HT-29 (cell line): ENCODE measurements around the gene SIRT5. TPM values are rescaled to one million over a fixed set of nuclear protein-coding genes. Genes with fewer than 3 reads are reported as not detected.
A peak's percentile ranks its signal among the peaks of the same experiment; 100 is the strongest.

ENCODE experiments used
- DNase-seq: peaks from one replicate; pipeline ENCODE4 v3.0.0-alpha.2; 2015; ENCODE audit warnings: low spot score
- total RNA-seq: library from RNA; depleted of rRNA; stranded (reverse); fragments of >200 nt; shearing (Covaris generic); gene quantifications from 2 replicates; pipeline ENCODE4 v1.2.3, GENCODE V29; 2014

Gene SIRT5
- total RNA-seq, 1 experiment from 2014 or later = 8.3 TPM

DNA sequence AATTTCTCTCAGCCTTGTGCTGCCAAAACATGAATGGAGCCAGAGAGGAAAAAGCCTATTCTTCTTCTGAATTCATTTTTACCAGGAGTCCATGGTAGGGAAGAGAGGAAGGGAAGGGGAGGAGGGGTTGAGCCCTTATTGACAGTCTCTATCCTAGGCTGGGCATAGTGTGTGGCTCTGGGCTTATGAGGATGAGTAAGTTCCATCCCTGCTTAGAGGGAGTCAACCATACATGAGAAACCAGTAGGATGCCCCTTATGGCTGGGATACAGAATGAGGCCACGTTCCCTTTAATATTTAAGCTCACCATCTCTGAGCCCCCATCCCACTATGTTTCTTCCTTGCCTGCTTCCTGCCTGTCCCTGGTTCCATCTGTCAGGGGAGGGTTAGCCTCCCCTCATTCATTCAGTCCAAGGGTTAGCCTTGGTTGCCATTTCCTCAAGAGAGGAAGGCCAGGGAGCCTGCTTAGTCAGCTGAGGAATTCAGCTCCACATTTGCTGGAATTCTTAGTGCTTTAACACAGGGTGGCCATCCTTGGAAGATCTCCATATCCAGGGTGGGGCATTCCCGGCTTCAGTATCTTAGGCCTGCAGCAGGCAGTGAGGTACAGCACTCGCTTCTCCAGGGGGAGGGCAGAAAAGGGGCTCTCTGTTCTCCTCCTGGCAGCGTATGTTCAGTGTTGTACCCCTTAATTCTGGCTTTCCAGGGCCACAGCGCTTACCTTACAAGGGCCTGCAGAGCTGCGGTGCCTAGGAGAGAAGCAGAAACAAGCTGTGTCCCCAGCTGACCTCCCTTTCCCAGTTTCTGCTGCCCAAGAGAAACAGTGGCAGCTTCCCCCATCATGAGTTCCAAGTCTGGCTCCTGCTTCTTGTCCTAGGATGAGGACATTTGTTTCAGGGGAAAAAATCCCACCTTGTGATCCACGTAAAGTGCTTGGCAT, 12.5 kb downstream of the SIRT5 start:
- no peak for DNase-seq

- no peak for DNase-seq
These were observed 15.4 kb downstream of the SIRT5 start for GRCh38 chr6:13589801-13590200.

GRCh38 chr6:13590574-13591153, 16.3 kb downstream of the SIRT5 start:
- DNase-seq = no peak

- DNase-seq = no peak
These were observed 17.0 kb downstream of the SIRT5 start for GRCh38 chr6:13591205-13591921.

DNA sequence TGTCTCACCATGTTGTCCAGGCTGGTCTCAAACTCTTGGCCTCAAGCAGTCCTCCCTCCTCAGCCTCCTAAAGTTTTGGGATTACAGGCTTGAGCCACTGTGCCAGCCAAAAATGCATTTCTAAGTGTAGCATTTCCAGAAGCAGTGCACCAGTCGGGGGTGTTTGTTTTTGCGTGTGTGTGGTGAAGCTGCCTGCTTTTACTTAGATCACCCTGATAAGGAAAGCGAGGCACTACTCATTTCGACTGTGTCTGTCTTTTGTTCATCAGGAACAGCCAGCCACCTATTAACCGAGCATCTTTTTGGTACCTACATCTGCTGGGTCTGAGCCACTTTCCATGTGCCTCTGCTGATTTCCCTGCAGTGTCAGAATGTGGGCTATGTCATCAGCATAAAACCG, 18.7 kb downstream of the SIRT5 start:
- no peak for DNase-seq

DNA sequence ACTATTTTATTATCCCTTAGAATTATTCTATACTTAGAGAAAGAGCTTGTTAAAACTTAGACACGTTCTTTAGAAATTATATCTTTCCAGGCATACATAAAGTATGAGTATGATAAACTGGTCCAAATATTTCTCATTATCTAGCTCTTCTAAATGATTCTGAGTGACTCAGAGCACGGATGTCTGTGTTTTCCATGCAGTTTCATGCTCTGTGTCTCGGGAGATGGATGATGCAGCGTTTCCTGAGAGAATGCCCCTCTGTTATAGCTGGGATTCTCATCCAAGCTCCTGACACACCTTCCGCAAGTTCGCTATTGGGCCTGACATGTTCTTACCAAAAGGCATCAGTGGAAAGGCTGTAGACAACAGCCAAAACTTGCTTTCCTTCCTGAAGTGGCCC, 19.3 kb downstream of the SIRT5 start:
- no peak for DNase-seq

DNA sequence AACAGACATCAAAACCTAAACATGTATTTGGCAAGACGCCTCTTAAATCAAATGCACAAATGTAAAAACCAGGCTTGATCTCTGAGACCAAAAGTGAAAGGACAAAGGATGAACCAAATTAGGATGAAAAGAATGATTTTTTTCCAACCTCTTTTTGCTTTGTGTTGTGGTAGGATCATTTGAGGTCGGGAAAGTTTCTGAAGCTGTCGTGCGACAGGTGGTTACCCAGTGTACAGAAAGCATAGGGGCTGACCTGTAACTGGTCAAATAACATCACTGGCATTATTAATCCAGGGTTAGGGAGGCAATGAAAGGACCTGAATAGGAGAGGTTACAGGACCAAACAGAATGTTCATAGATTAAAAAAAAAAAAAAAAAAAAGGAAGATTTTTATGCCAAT, 22.7 kb downstream of the SIRT5 start:
- no peak for DNase-seq

GRCh38 chr6:13600036-13600435, 25.6 kb downstream of the SIRT5 start:
- no peak for DNase-seq

- no peak for DNase-seq
These were observed 29.7 kb downstream of the SIRT5 start for GRCh38 chr6:13604135-13604534.

- no peak for DNase-seq
These were observed 30.4 kb downstream of the SIRT5 start for GRCh38 chr6:13604546-13605416.

DNA sequence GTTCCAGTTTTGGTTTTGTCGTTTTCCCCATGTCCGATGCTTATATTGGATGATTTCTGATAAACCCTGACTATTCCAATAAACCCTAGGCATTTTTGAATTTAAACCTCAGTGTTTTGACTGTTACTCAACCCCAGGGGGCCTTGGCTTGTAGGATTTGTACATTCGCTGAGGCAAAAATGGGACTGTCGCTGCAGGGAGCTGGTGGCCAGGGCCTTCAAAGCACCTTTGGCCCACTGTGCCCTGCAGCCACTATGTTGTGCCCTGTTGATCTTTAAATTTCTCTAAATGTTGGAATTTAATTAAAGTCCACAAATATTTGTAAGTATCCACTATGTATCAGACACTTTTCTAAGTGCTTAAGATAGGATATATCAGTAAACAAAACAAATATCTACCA, 31.2 kb downstream of the SIRT5 start:
- DNase-seq = no peak

- DNase-seq = no peak
These were observed 37.3 kb downstream of the SIRT5 start for GRCh38 chr6:13611715-13612114.

GRCh38 chr6:13613029-13613594, 38.7 kb downstream of the SIRT5 start:
- DNase-seq = no peak

DNA sequence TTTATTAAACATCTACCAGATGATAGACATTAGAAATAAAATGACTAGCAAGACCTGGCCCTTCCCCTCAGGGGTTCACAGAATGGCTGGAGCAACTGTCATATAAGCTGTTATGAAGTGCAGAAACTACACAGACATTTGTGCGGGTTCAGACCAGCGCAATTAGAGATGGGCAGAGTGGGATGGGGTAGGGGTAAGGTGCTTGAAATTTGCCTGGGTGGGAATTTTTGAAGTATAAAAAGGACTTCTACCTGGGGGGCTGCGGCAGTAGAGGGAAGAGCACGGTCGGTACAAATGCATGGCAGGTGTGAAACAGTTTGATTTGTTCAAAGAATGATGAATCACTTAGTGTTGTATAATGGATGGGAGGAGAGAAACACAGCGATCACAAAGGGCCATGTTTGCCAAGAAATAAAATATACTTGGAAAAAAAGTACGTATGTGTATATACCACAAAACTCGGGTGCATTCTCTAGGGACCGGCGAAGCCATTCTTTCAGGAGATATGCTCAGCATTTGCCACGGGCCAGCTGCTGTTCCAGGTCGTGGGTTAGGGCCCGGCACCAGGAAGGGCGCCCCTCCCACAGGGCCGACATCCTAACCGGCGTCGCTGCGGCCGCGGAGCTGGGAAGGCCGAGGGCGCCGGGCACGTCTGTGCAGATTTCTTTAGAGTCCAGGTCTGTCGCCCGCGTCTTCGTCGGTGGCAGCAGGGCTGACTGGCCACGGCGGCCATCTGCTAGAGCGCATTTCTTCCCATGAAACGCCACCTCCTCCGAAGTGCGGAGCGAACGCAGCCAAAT, 39.9 kb downstream of the SIRT5 start:
- peak; percentile 74 for DNase-seq

DNA sequence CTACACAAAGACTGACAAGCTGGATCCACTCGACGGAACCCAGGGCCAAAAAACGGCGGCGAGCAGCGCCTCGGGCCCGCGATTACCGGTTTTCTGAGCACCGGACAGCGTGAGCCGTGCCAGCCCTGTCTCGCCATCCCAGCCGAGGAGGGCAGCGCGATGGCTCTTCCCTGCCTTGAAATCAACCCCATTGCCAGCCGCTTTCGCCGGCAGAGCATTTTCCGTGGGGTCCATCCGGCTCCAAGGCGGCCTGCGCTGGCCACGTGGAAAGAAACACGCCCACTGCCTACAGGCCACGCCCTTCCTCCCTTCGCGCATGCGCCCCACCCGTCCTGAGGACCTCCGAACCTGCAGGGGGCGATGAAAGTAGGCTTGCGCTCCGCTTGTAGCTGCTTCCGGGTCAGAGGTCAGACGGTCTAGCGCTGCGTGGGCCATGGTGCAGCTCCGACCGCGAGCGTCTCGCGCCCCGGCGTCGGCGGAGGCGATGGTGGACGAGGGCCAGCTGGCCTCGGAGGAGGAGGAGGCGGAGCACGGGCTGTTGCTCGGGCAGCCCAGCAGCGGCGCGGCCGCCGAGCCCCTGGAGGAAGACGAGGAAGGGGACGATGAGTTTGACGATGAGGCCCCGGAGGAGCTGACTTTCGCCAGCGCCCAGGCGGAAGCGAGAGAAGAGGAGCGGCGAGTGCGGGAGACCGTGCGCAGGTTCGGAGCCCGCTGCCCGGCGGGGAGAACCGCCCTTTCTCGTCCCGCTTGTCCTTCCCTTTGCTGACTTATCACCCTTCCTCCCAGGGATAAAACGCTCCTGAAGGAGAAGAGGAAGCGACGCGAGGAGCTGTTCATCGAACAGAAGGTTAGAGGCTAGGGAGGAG, 40.8 kb downstream of the SIRT5 start, which contains the start of gene NOL7:
TSS of gene NOL7 (plus strand) at position 410 of the 866 bp plus-strand sequence. CDS start at position 434, 24 bp downstream.
- peak; percentile 99 for DNase-seq

GRCh38 chr6:13615792-13616120, 41.4 kb downstream of the SIRT5 start:
- peak; percentile 61 for DNase-seq

- DNase-seq = no peak
These were observed 42.7 kb downstream of the SIRT5 start for GRCh38 chr6:13617066-13617465.

- peak; percentile 60 for DNase-seq
These were observed 50.5 kb downstream of the SIRT5 start for GRCh38 chr6:13624871-13625288.

GRCh38 chr6:13629459-13630116, 55.2 kb downstream of the SIRT5 start:
- no peak for DNase-seq
